Measurements from ENCODE around the gene ORAI1. TPM values are rescaled to one million over a fixed set of nuclear protein-coding genes. Genes with fewer than 3 reads are reported as not detected.

Gene ORAI1
- total and polyA plus RNA-seq, 12 donors, result 1.8 to 18.1 (median 8.8) TPM

DNA sequence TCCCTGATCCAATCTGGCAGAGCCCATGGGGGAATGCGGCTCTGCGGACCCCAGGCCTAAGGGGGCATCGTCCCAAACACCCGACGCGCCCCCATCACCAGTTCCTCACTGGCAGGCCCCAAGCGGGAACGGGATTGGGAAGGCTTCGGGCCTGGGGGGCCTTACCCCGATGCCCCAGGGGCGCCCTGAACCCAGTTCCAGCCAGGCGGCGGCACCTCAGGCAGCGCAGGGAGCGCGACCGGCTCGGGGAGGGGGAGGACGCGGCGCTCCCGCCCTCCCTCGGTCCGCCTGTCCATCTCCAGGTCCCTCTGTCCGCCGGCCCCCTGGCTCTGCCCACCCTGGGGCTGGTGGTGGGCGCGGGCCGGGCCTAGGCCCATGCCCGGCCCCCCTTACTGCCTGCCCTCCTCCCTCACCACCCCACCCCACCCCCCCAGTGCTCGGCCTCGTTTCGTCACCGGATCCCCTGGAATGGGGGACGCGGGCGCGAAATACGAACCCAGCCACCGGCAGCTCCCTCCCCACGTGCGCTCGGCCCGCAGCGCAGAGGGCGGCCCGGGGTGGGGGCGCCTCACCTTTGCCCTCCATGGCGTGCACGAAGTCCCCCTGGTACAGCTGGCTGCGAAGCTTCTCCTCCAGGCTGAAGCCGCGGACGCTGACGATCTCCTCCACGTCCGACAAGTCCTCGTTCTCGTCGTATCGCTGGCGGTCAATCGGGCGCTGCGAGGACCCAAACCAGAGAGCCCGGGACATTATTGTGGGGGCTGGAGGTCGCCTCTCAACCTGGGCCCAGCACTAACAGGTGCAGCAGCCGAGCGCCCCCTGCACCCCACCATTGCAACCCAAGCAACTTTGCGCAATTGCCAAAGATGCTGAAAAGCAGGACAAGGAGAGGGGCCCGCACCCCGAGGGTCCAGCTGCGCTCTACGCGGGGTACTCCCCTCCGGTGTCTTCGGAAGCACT lies 47.8 kb upstream of the ORAI1 start:
- TF ChIP-seq, protein P1, sequence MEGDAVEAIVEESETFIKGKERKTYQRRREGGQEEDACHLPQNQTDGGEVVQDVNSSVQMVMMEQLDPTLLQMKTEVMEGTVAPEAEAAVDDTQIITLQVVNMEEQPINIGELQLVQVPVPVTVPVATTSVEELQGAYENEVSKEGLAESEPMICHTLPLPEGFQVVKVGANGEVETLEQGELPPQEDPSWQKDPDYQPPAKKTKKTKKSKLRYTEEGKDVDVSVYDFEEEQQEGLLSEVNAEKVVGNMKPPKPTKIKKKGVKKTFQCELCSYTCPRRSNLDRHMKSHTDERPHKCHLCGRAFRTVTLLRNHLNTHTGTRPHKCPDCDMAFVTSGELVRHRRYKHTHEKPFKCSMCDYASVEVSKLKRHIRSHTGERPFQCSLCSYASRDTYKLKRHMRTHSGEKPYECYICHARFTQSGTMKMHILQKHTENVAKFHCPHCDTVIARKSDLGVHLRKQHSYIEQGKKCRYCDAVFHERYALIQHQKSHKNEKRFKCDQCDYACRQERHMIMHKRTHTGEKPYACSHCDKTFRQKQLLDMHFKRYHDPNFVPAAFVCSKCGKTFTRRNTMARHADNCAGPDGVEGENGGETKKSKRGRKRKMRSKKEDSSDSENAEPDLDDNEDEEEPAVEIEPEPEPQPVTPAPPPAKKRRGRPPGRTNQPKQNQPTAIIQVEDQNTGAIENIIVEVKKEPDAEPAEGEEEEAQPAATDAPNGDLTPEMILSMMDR (IDR thresholded peaks at IDR 0.05), result no peak
- H3K4me1 ChIP-seq, result peaks cover 13 to 57% (median 48%) of the 10 kb centered on the region in 9 donors
- intact Hi-C loops (cut with DNase I), result loop anchor here in 3 of 10 donors (2.0 to 5.0 kb wide), 3 partner anchors 41 to 48 kb away; partner anchors contain the start of gene ORAI1 (in 1 of the 3)
- DNase-seq, result peak in 1 of 2 donors; percentile 30
- peaks cover 0 to 21% (median 9%) of the 10 kb centered on the region in 9 donors for H3K36me3 ChIP-seq
- no peaks in the 10 kb centered on the region for H3K27me3 ChIP-seq
- peak overlapping the region; percentile 42 to 92 (median 74) for H3K4me3 ChIP-seq
- WGBS, 2 donors, result 21 to 27% methylated on average over 76 to 77 of the region's 77 CpGs
- no peaks in the 10 kb centered on the region for H3K9me3 ChIP-seq
- ATAC-seq, result peak in 4 of 8 donors; percentile 2 to 37 (median 12)
- peak overlapping the region in 9 of 10 donors; percentile 24 to 93 (median 84) for H3K27ac ChIP-seq

DNA sequence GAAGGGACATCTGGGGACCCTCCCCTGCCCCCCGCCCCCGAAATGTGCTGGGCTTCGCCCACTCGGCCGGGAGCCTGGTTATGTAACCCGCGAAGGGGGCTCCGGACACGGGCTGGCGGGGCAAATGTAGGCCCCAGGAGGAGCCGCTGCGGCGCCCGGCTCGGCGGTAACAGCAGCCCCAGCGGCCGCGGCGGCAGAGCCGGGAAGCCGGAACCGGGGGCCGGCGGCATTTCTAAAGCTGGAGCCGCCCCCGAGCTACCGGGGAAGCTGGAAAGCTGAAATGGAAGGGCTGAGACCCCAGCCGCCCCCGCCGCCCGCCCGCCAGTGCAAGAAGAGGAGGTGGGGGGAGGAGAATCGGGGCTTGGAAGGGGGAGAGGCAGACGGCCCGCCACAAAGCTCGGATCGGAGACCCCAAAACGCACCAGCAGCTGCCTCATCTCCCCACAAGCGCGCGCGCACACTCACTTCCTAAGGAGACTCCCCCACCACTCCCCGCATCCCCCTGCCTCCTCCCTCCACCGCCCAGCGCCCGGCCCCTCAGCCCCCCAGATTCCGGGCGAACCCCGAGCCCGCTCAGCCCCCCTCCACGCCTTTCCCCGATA lies 47.0 kb upstream of the ORAI1 start:
- H3K4me1 ChIP-seq, result peaks cover 13 to 57% (median 48%) of the 10 kb centered on the region in 9 donors
- H3K9me3 ChIP-seq, result no peaks in the 10 kb centered on the region
- peak overlapping the region in 8 of 10 donors; percentile 24 to 93 (median 84) for H3K27ac ChIP-seq
- peaks cover 0 to 15% (median 4%) of the 10 kb centered on the region in 9 donors for H3K36me3 ChIP-seq
- TF ChIP-seq, protein P1 (IDR thresholded peaks at IDR 0.05), result no peak
- H3K4me3 ChIP-seq, result peak overlapping the region; percentile 42 to 92 (median 74)
- peak in 7 of 8 donors; percentile 9 to 39 (median 31) for ATAC-seq
- no peaks in the 10 kb centered on the region for H3K27me3 ChIP-seq
- intact Hi-C loops (cut with DNase I), result loop anchor here in 3 of 10 donors (2.0 to 5.0 kb wide), 3 partner anchors 42 to 48 kb away; partner anchors contain the start of gene ORAI1 (in 1 of the 3)
- WGBS, 2 donors, result 0% methylated on average over 47 to 53 of the region's 53 CpGs
- DNase-seq, result peak in 1 of 2 donors; percentile 47

DNA sequence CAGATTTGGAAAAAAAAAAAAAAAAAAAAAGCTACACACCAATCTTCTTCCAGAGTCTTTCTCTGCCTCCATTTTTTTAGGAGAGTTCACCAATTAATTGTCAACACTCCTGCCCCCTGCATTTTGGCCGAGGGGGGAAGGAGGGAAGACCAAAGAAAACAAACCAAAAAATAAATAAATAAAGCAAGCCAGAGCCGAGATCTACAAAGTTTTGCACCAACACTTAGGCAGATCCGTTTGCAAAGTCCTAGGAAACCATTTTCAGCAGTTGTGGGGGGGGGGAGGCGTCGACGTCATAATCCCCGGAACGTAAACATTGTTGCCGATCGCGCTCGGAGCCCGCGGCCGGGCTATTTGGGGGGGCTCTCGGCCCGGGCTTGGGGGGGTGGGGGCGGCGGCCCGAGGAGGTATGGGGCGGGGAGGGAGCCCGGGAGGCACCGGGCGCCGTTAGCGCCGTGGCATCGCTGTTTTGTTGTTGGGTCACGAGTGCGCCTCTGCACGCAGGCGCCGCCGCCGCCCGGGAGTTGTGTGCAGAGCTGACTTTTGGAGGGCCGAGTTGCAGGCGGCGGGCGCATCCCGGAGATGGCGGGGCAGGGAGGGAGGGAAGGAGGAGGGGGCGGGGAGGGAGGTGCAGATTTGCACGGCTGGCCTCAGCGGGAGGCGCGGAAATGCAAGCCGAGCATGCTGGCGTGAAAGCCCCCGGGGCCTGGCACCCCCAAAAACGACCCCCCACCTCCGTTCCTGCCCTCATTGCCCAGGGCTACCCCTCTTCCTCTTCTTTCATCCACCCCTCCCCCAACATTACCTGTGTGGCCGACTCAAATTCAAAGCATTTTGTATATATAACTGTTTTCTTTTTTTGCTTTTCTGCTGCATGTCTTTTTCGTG lies 46.1 kb upstream of the ORAI1 start:
- ATAC-seq, result peak; percentile 57 to 76 (median 70)
- no peaks in the 10 kb centered on the region for H3K9me3 ChIP-seq
- H3K27me3 ChIP-seq, result no peaks in the 10 kb centered on the region
- peak; percentile 68 to 77 for DNase-seq
- peaks cover 13 to 57% (median 48%) of the 10 kb centered on the region in 9 donors for H3K4me1 ChIP-seq
- H3K36me3 ChIP-seq, result peaks cover 0 to 6% (median 0%) of the 10 kb centered on the region in 9 donors
- TF ChIP-seq, protein P1 (IDR thresholded peaks at IDR 0.05), result no peak
- H3K27ac ChIP-seq, result peak overlapping the region; percentile 66 to 93 (median 84)
- H3K4me3 ChIP-seq, result peak overlapping the region; percentile 42 to 92 (median 74)
- intact Hi-C loops (cut with DNase I), result loop anchor here in 6 of 10 donors (2.0 to 5.0 kb wide), 4 partner anchors 42 to 47 kb away; partner anchors contain the start of gene ORAI1 (in 5 of the 6)
- 0 to 1% methylated on average over 53 to 54 of the region's 54 CpGs for WGBS, 2 donors
